Measurements from ENCODE around the gene ARL3.
A peak's percentile ranks its signal among the peaks of the same experiment; 100 is the strongest.

ARL3 gene

DNA sequence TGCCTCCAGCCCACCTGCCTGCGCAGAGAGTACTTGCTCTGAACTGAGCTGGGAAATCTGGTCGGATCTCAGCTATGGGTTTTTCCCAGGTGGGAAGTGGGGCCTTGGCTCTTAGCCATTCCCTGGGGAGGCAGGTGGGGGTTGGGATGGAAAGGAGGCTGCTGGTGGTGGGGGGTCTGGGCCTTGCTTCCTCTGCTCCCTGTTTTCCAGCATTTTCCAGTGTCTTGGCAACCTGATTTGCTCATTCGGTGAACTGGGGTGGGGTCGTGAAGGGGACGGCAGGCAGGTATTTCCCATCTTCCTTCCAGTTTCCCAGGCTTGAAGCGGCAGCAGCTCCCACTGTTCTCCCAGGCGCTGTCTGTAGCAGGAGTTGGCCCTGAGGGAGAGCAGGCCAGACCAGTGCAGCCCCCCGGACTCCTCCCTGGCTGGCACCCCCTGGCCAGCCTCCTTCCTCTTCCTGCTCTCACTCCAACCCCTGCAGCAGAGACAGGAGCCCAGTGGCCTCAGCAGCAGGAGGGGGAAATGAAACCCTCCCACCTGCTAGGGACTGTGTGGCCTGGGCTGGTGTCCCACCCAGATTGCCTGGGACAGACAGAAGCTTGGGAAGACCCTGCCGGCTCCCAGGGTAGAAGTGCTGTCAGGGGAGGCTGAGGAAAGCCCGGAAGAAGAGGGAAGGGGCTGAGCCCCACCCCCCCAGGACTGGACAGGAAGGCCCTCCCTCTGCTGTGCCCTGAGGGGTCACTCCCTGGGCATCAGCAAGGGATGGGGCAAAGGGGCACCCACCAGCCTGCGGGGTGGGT, 63.3 kb downstream of the ARL3 start:
- no peak for DNase-seq (ENCODE audit: low spot score)

DNA sequence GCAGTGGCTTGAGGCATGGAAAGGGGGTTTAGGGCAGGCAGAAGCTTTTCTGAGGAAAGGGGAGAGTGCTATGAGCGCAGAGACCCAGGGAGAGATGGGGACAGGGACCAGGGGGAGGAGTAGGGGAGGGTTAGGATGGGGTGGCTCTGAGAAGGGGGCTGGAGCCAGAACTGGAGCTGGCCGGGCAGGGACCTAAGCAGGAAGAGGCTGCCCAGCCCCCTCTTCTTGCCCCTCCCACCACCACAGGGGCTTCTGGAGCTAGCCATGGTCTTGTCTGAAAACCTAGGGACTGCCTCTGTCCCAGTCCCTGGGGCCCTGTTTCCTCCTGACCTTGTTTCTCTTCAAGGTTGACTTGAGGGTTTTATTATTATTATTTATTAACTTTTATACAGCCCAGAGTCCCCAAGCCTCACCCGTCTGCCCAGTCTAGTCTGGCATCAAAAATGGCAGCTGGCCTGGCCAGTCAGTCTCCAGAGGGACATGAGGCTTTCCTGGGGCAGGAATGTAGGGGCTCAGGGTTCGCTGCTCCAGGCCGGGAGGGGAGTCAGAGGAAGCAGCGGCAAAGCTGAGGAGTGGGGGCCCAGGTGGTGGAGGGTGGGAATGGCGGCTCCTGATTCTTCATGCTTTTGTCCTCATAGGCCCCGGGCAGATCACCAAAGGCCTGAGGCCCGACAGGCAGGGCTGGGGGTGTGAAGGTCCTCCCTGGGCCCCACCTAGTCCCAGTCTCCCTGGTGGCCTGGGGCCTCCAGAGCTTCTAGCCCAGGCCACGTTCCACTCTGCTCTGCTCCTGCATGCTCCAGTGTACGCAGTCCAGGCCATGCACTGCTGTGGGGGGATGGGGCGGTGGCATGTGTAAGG, 64.2 kb downstream of the ARL3 start:
- no peak for DNase-seq (ENCODE audit: low spot score)

DNA sequence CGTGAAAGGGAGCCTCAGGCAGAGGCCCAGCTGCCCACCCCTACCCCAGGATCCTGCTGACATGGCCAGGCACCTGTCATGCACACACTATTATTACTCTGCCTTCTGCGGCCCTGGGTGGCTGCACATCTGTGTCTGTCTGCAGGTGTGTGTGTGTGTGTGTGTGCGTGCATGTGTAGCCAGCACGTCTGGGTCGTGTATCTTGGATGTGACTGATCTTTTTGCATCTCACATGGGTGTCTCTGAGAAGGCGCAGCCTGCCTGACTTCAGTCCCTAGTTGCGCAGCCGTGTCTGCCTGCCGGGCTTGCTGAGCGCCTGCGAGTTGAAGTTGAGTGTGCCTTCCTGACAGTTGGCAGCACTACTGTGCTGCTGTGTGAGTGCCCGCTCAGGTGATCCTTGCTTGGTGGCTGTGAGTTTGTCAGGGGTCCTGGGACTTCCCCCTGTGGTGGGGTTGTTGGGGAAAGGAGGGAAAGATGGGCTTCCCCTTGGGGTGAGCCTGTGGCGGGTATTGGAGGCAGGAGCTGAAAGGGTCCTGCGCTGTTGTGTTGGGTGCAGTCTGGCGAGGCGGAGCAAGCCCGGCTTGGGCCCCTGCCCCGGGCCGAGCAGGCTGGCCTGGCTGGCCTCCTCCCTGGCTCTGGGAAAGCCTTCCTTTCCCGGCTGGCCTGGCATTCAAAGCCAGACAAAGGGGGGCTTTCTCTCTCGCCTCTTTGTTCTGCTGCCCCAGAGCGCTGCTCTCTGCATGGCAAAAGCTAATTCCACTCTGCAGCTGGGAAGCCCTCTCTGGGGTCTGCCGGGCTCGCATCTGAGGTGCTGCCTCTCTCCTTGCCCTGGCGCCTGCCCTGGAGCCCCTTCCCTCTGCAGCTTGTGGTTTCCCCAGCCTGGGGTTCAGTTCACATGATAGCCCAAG, 65.1 kb downstream of the ARL3 start:
- DNase-seq (ENCODE audit: low spot score), result no peak

- DNase-seq (ENCODE audit: low spot score), result no peak
These were observed 65.8 kb downstream of the ARL3 start for GRCh38 chr10:102648269-102648888.

- DNase-seq (ENCODE audit: low spot score), result no peak
These were observed 66.5 kb downstream of the ARL3 start for GRCh38 chr10:102647443-102648268.

DNA sequence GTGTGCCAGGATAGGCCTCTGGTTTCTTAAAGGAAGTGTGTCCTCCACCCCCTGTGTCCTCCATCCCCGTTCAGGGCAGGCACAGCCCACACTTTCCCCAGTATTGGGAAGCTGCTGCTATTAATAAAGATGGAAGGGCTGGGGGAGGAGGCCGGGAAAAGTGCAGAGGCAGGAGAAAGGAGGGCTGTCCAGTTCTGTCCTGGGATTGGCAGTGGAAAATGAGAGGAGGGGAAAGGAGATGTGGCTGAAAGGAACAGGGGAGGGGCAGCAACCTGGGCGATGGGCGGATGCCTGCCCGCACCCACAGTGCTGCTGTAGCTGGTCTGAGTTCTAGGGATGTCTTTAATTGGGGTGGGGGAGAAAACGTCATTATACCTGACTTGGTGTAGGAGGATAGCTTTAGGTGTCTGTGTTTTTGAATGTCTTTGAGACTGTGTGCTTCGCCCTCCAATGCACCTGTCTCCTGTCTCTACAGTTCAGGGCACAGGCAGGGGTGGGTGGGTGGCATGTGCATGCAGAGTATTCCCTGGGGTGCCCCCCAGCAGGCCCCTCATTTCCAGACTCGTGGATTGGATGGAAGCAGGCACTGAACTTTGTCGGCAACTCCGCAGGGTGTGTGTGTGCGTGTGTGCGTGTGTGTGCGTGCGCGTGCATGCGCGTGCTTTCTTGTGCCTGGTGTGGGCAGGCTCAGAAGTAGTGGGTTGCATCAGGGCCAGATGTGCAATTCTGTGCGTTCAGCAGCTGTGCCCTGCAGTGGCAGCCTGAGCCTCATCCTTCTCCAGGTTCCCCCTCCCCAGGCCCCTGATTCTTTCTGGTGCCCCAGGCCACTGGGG, 67.4 kb downstream of the ARL3 start:
- peak; percentile 68 for DNase-seq (ENCODE audit: low spot score)

DNA sequence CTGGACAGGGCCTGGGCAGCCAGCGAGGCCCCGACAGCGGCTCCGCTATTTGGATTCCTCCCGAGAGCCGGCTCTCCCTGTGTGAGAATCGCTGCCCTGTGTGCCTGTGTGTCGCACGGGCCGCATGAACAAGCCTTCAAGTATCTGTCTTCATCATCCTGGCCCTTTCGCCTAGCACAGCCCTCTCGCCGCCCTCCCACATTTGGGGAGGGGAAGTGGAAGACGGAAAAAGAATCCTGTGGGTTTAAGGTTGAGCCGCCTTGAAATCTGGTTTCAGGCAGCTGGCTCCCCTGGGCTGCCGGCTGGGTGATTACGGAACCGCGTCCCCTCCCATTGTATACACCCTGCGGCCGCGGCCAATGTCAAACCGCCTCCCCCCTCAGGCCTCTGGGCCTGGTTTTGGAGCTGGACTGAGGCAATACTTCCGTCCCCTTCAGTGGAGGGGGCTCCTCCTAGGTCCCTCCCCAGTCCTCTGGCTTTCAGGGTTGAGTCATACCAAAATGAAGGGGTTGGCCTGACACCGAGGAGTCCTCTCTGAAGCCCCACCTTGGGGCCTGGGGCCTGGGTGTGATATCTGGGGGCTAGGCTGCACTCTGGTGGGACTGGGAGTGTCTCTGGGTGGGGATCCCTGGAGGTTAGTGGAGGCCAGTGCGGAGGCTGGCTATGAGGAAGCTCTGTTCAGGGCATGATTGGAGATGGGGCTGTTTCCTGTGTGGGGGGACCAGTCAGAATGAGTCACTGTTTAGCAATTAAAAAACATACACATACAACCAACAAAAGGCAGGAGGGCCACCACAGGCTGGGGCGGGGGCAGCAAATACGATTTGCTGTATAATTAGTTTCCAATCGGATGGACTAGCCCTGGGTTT, 68.2 kb downstream of the ARL3 start:
- DNase-seq (ENCODE audit: low spot score), result peak; percentile 74

DNA sequence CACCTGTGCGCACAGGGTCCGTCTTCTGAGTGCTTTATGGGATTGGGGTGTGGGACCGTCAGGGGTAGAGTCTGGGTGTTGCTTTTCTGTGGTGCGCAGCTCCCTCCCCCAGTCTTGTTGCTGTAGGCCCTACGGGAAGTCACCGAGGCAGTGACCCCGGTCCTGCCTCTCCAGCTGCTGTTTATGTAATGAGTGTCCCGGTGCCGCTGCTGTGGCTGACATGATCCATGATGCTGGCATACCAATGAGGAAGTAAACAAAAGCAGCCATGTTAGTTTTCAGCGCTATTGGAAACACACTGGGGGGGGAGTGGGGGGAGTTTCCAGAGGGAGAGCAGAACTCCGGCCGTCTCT, 68.8 kb downstream of the ARL3 start:
- peak; percentile 10 for DNase-seq (ENCODE audit: low spot score)

DNA sequence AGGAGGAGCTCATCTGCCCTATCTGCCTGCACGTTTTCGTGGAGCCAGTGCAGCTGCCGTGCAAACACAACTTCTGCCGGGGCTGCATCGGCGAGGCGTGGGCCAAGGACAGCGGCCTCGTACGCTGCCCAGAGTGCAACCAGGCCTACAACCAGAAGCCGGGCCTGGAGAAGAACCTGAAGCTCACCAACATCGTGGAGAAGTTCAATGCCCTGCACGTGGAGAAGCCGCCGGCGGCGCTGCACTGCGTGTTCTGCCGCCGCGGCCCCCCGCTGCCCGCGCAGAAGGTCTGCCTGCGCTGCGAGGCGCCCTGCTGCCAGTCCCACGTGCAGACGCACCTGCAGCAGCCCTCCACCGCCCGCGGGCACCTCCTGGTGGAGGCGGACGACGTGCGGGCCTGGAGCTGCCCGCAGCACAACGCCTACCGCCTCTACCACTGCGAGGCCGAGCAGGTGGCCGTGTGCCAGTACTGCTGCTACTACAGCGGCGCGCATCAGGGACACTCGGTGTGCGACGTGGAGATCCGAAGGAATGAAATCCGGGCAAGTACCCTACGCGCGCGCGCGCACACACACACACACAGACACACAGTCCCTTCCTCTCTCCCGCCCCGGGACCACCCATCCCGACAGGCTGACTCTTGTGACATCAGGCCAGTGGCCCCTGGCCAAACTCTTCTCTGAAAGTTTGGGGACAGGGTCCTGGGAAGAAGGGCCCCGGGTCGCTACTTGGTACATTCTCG, 69.4 kb downstream of the ARL3 start:
- no peak for DNase-seq (ENCODE audit: low spot score)

- DNase-seq (ENCODE audit: low spot score), result no peak
These were observed 70.0 kb downstream of the ARL3 start, which contains the start of gene TRIM8 for GRCh38 chr10:102644066-102644645. Gene TRIM8 (plus strand): TSS chr10:102644479. CDS start chr10:102644618, 139 bp downstream.

GRCh38 chr10:102643336-102644065, 70.7 kb downstream of the ARL3 start:
- DNase-seq (ENCODE audit: low spot score), result no peak

- DNase-seq (ENCODE audit: low spot score), result no peak
These were observed 71.4 kb downstream of the ARL3 start for GRCh38 chr10:102642736-102643335.

- peak; percentile 91 for DNase-seq (ENCODE audit: low spot score)
These were observed 72.1 kb downstream of the ARL3 start for GRCh38 chr10:102641880-102642735.

DNA sequence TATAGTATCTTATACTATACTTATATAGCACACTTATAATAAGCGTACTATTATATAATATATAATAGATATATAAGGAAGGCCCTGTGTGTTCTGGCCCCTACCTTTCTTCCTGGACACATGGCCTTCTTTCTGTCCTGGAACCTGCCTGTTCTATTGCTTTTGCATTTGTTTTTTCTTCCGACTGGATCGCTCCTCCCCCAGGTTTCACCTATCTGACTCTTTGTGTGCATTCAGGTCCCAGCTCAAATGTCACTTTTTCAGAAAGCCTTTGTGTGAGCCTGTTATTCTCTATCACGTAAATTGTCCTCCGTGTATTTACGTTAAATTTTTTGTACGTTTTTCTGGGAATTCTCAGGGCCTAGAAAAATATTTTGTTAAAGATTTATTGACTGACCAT, 72.8 kb downstream of the ARL3 start:
- DNase-seq (ENCODE audit: low spot score), result no peak

DNA sequence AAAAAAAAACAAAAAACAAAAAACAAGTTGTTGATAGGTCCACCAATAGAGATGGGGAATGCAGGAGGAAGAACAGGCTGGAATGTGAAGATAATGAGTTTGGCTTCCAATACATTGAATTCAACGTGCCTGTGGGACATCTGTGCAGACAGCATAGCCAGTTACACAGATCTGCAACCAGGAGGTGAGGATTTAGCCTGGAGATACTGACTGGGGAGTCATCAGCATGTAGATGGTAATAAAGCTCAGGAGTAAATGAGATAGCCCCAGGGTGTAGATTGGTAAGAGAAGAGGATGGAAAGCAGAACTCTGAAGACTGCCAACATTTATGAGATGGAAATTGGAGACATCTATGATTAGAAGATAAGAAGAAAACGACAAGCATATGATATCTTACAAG, 74.7 kb downstream of the ARL3 start:
- DNase-seq (ENCODE audit: low spot score), result no peak

GRCh38 chr10:102635377-102635776, 78.8 kb downstream of the ARL3 start:
- no peak for DNase-seq (ENCODE audit: low spot score)
